ENCODE results near the gene GABPB1. TPM values are rescaled to one million over a fixed set of nuclear protein-coding genes. Genes with fewer than 3 reads are reported as not detected.

GABPB1 gene
- total and polyA plus RNA-seq, 9 donors: 7.0 to 21.9 (median 15.1) TPM

- Histone ChIP-seq H3K27me3 (no peaks in the 10 kb centered on the region), H3K4me3 (no peak overlapping the region), H3K4me1 (ENCODE audit: insufficient read depth) (no peaks in the 10 kb centered on the region), H3K9me3 (no peaks in the 10 kb centered on the region), H3K27ac (no peak overlapping the region), H3K36me3 (no peaks in the 10 kb centered on the region)
- DNase-seq: no peak
- 85 to 92% (median 89%) methylated on average over 3 of the region's 3 CpGs for WGBS, 3 donors
- intact Hi-C loops (cut with DNase I): no loop called here
- TF ChIP-seq POLR2A (IDR thresholded peaks at IDR 0.05): no peak
- no peak for TF ChIP-seq CTCF (IDR thresholded peaks at IDR 0.05)
- no peak for TF ChIP-seq EP300 (IDR thresholded peaks at IDR 0.05)
Observed at GRCh38 chr15:50257924-50258323, 97.1 kb downstream of the GABPB1 start.

- WGBS, 3 donors: 81 to 88% (median 83%) methylated on average over 8 of the region's 8 CpGs
- TF ChIP-seq EP300 (IDR thresholded peaks at IDR 0.05): no peak
- intact Hi-C loops (cut with DNase I): no loop called here
Observed at GRCh38 chr15:50257332-50257731, 97.7 kb downstream of the GABPB1 start.

GRCh38 chr15:50256188-50257041 is 98.6 kb downstream of the GABPB1 start:
- H3K36me3 ChIP-seq: no peaks in the 10 kb centered on the region
- H3K27ac ChIP-seq: no peak overlapping the region
- H3K4me3 ChIP-seq: no peak overlapping the region
- intact Hi-C loops (cut with DNase I): no loop called here
- no peak for DNase-seq
- H3K9me3 ChIP-seq: no peaks in the 10 kb centered on the region
- 39 to 41% (median 41%) methylated on average over 5 of the region's 5 CpGs for WGBS, 3 donors
- no peak for TF ChIP-seq EP300 (IDR thresholded peaks at IDR 0.05)
- no peak for TF ChIP-seq POLR2A (IDR thresholded peaks at IDR 0.05)
- no peak for TF ChIP-seq CTCF (IDR thresholded peaks at IDR 0.05)
- no peaks in the 10 kb centered on the region for H3K27me3 ChIP-seq
- no peaks in the 10 kb centered on the region for H3K4me1 ChIP-seq (ENCODE audit: insufficient read depth)

More at GRCh38 chr15:50257332-50257731, 97.7 kb downstream of the GABPB1 start:
- H3K9me3 ChIP-seq: no peaks in the 10 kb centered on the region
- H3K27me3 ChIP-seq: no peaks in the 10 kb centered on the region
- no peaks in the 10 kb centered on the region for H3K36me3 ChIP-seq
- no peak overlapping the region for H3K4me3 ChIP-seq
- DNase-seq: no peak
- no peak overlapping the region for H3K27ac ChIP-seq
- H3K4me1 ChIP-seq (ENCODE audit: insufficient read depth): no peaks in the 10 kb centered on the region

GRCh38 chr15:50252556-50252955 is 102.4 kb downstream of the GABPB1 start:
- no peaks in the 10 kb centered on the region for H3K36me3 ChIP-seq
- DNase-seq: no peak
- no peaks in the 10 kb centered on the region for H3K9me3 ChIP-seq
- H3K27me3 ChIP-seq: no peaks in the 10 kb centered on the region
- H3K27ac ChIP-seq: no peak overlapping the region
- H3K4me1 ChIP-seq (ENCODE audit: insufficient read depth): no peaks in the 10 kb centered on the region
- 91 to 96% (median 93%) methylated on average over 11 of the region's 11 CpGs for WGBS, 3 donors
- intact Hi-C loops (cut with DNase I): no loop called here
- H3K4me3 ChIP-seq: no peak overlapping the region
- TF ChIP-seq POLR2A (IDR thresholded peaks at IDR 0.05) (no peak), CTCF (IDR thresholded peaks at IDR 0.05) (no peak), EP300 (IDR thresholded peaks at IDR 0.05) (no peak)

GRCh38 chr15:50251638-50252182 is 103.3 kb downstream of the GABPB1 start:
- no peaks in the 10 kb centered on the region for H3K36me3 ChIP-seq
- no peaks in the 10 kb centered on the region for H3K27me3 ChIP-seq
- WGBS, 3 donors: 86 to 95% (median 92%) methylated on average over 11 of the region's 11 CpGs
- H3K4me1 ChIP-seq (ENCODE audit: insufficient read depth): no peaks in the 10 kb centered on the region
- H3K9me3 ChIP-seq: no peaks in the 10 kb centered on the region
- DNase-seq: no peak
- no peak overlapping the region for H3K4me3 ChIP-seq
- TF ChIP-seq POLR2A (IDR thresholded peaks at IDR 0.05) (no peak), CTCF (IDR thresholded peaks at IDR 0.05) (no peak), EP300 (IDR thresholded peaks at IDR 0.05) (no peak)
- H3K27ac ChIP-seq: no peak overlapping the region
- intact Hi-C loops (cut with DNase I): no loop called here
